Activated CD4-positive, alpha-beta T cell treated with anti-CD3 and anti-CD28 coated beads, Interleukin-2, amount 50 U/mL, for 16 hours (primary cell): ENCODE measurements around the gene BCDIN3D.
"Not testable (repeated sequence)": the region's sequence is repeated elsewhere in the genome, so short reads cannot be mapped to it uniquely, and the experiment has no call there.

Experiments
- DNase-seq: peaks from one replicate; pipeline ENCODE4 v3.0.0-alpha.2; 2020

Gene BCDIN3D

GRCh38 chr12:49855890-49856289 is 13.0 kb upstream of the BCDIN3D start:
- not testable (repeated sequence) for DNase-seq

GRCh38 chr12:49854976-49855375 is 12.1 kb upstream of the BCDIN3D start:
- DNase-seq = no peak

- no peak for DNase-seq
Observed at GRCh38 chr12:49853671-49854070, 10.8 kb upstream of the BCDIN3D start.

GRCh38 chr12:49847161-49847560 is 4.3 kb upstream of the BCDIN3D start:
- no peak for DNase-seq

- no peak for DNase-seq
Observed at GRCh38 chr12:49846032-49846431, 3.1 kb upstream of the BCDIN3D start.

- DNase-seq = no peak
Observed at GRCh38 chr12:49843876-49844437, 1.1 kb upstream of the BCDIN3D start.

- DNase-seq = no peak
Observed at GRCh38 chr12:49843411-49843810, 505 bp upstream of the BCDIN3D start.

- peak; percentile 40 for DNase-seq
Observed at GRCh38 chr12:49838973-49839633, 3.8 kb downstream of the BCDIN3D start.

- DNase-seq = no peak
Observed at GRCh38 chr12:49832836-49833421, 10.0 kb downstream of the BCDIN3D start.

- no peak for DNase-seq
Observed at GRCh38 chr12:49831717-49832116, 11.2 kb downstream of the BCDIN3D start.

GRCh38 chr12:49828133-49829091 is 14.5 kb downstream of the BCDIN3D start, which contains the start of gene NCKAP5L:
NCKAP5L (minus strand) TSS chr12:49828413; CDS start chr12:49804044, 24,369 bp downstream.
- peak; percentile 95 for DNase-seq

GRCh38 chr12:49827401-49828099 is 15.4 kb downstream of the BCDIN3D start:
- DNase-seq = peak; percentile 14

- no peak for DNase-seq
Observed at GRCh38 chr12:49827051-49827400, 15.9 kb downstream of the BCDIN3D start.

GRCh38 chr12:49825971-49826421 is 16.9 kb downstream of the BCDIN3D start:
- no peak for DNase-seq

- no peak for DNase-seq
Observed at GRCh38 chr12:49825360-49825970, 17.4 kb downstream of the BCDIN3D start.

- DNase-seq = no peak
Observed at GRCh38 chr12:49824895-49825294, 18.0 kb downstream of the BCDIN3D start.

- no peak for DNase-seq
Observed at GRCh38 chr12:49824416-49824815, 18.5 kb downstream of the BCDIN3D start.

GRCh38 chr12:49823951-49824350 is 19.0 kb downstream of the BCDIN3D start:
- no peak for DNase-seq

GRCh38 chr12:49823350-49823749 is 19.6 kb downstream of the BCDIN3D start:
- no peak for DNase-seq

GRCh38 chr12:49821373-49822287 is 21.3 kb downstream of the BCDIN3D start:
- DNase-seq = no peak

- DNase-seq = no peak
Observed at GRCh38 chr12:49819786-49820185, 23.1 kb downstream of the BCDIN3D start.
